SK-N-SH (cell line): ENCODE results near the gene ATG16L2. TPM values are rescaled to one million over a fixed set of nuclear protein-coding genes. Genes with fewer than 3 reads are reported as not detected.

Experiments used
- CTCF ChIA-PET: fragments of 300-600, 350-600 bp; formaldehyde crosslinking; extraction: SDS; loops from one replicate; lab custom pipeline; 2021; lab: Yijun Ruan, JAX
- POLR2A ChIA-PET: fragments of 350-600 bp; sonication (Branson Sonifier 250); formaldehyde crosslinking; extraction: SDS; loops from one replicate; lab custom pipeline; 2020; ENCODE audit warnings: antibody characterized with exemption, inconsistent platforms; lab: Yijun Ruan, JAX
- DNase-seq: peaks from one replicate; pipeline ENCODE4 v3.0.0; 2012
- H2AFZ ChIP-seq: fragments of 200-600 bp; sonication (generic); 2 replicates; pipeline ENCODE4 v1.8.1; 2016; ENCODE audit warnings: antibody characterized with exemption, mild to moderate bottlenecking, low read depth
- H3F3A ChIP-seq: fragments of 200-600 bp; sonication (generic); replicated peaks from 2 replicates; pipeline ENCODE3; 2016; ENCODE audit warnings: antibody characterized with exemption, mild to moderate bottlenecking; ENCODE audit not compliant: insufficient read depth
- H3K27ac ChIP-seq, 2 experiments: fragments of 200-500 bp in 1 of 2; fragments of 200-600 bp in 1 of 2; sonication (Bioruptor generic) in 1 of 2; sonication (generic), shearing (Covaris generic) in 1 of 2; 2 replicates each; pipeline versions ENCODE4 v1.5.1 to v1.6.1; 2014 to 2016; ENCODE audit warnings: low read depth in 2 of 2, inconsistent platforms in 1 of 2, low read length in 1 of 2, mild to moderate bottlenecking in 1 of 2, mixed read lengths in 1 of 2
- H3K27me3 ChIP-seq: fragments of 200-600 bp; sonication (generic), shearing (Covaris generic); 2 replicates; pipeline ENCODE4 v1.6.1; 2016; ENCODE audit warnings: mixed run types; ENCODE audit not compliant: insufficient read depth
- H3K36me3 ChIP-seq, 2 experiments: fragments of 200-500 bp in 1 of 2; fragments of 200-600 bp in 1 of 2; sonication (Bioruptor generic) in 1 of 2; sonication (generic) in 1 of 2; replicated peaks in 1 of 2; 2 replicates each; pipeline versions ENCODE3 to v1.5.1; 2014 to 2016; ENCODE audit warnings: low read length in 1 of 2, mild to moderate bottlenecking in 1 of 2; ENCODE audit not compliant: insufficient read depth in 2 of 2, control insufficient read depth in 1 of 2
- H3K4me1 ChIP-seq, 2 experiments: fragments of 200-500 bp in 1 of 2; fragments of 200-600 bp in 1 of 2; sonication (Bioruptor generic) in 1 of 2; sonication (generic), shearing (Covaris generic) in 1 of 2; 2 replicates each; pipeline versions ENCODE4 v1.5.1 to v1.6.1; 2014 to 2016; ENCODE audit warnings: low read depth in 1 of 2, low read length in 1 of 2, mixed run types in 1 of 2; ENCODE audit not compliant: insufficient read depth in 2 of 2, control insufficient read depth in 1 of 2
- H3K4me2 ChIP-seq: fragments of 200-600 bp; sonication (generic), shearing (Covaris generic); 2 replicates; pipeline ENCODE4 v1.6.1; 2017; ENCODE audit warnings: mixed run types
- H3K4me3 ChIP-seq, 2 experiments: fragments of 200-500 bp in 1 of 2; fragments of 200-600 bp in 1 of 2; sonication (Bioruptor generic) in 1 of 2; sonication (generic), shearing (Covaris generic) in 1 of 2; 2 replicates each; pipeline versions ENCODE4 v1.5.1 to v1.8.1; 2014 to 2016; ENCODE audit warnings: low read depth in 2 of 2, inconsistent platforms in 1 of 2, low read length in 1 of 2, mild to moderate bottlenecking in 1 of 2, mixed read lengths in 1 of 2, moderate library complexity in 1 of 2
- H3K79me2 ChIP-seq: fragments of 200-600 bp; sonication (generic); 2 replicates; pipeline ENCODE4 v1.8.1; 2017; ENCODE audit warnings: mild to moderate bottlenecking; ENCODE audit not compliant: insufficient read depth
- H3K9ac ChIP-seq: fragments of 200-600 bp; sonication (generic); 2 replicates; pipeline ENCODE4 v1.6.1; 2017; ENCODE audit warnings: mixed run types
- H3K9me2 ChIP-seq: fragments of 200-600 bp; sonication (generic); 2 replicates; pipeline ENCODE4 v1.6.1; 2017; ENCODE audit warnings: mixed run types
- H3K9me3 ChIP-seq: fragments of 200-600 bp; sonication (generic); 2 replicates; pipeline ENCODE4 v1.6.1; 2017; ENCODE audit warnings: mixed run types, mild to moderate bottlenecking, moderate library complexity
- H4K20me1 ChIP-seq: fragments of 200-600 bp; sonication (generic); 2 replicates; pipeline ENCODE4 v1.6.1; 2017; ENCODE audit warnings: mild to moderate bottlenecking, mixed run types; ENCODE audit not compliant: insufficient read depth
- CHD2 ChIP-seq: fragments of 150-350 bp; IDR thresholded peaks from 2 replicates; pipeline ENCODE4 v1.6.1; 2018; ENCODE audit warnings: low read length; ENCODE audit not compliant: partially characterized antibody
- CTCF ChIP-seq: fragments of 200-600 bp; sonication (generic); IDR thresholded peaks from 2 replicates; pipeline ENCODE4 v1.6.1; 2017; ENCODE audit warnings: antibody characterized with exemption, mild to moderate bottlenecking, moderate library complexity
- EP300 ChIP-seq, 2 experiments: IDR thresholded peaks; 2 replicates each; pipeline versions ENCODE4 v1.4.0 to v1.6.1; 2012; ENCODE audit warnings: borderline replicate concordance in 1 of 2, low read depth in 1 of 2, low read length in 1 of 2
- FOSL2 ChIP-seq: IDR thresholded peaks from 2 replicates; pipeline ENCODE4 v1.4.0; 2012; ENCODE audit warnings: low read depth, mild to moderate bottlenecking, moderate library complexity, borderline replicate concordance
- FOXJ3 ChIP-seq: sonication (generic); formaldehyde crosslinking; IDR thresholded peaks from 2 replicates; pipeline ENCODE4 v1.5.1; 2020; ENCODE audit warnings: mild to moderate bottlenecking, missing genetic modification reagents
- GABPA ChIP-seq: IDR thresholded peaks from 2 replicates; pipeline ENCODE4 v1.4.0; 2012; ENCODE audit warnings: low read depth, mild to moderate bottlenecking
- GATA2 ChIP-seq: sonication (generic); formaldehyde crosslinking; IDR thresholded peaks from 2 replicates; pipeline ENCODE4 v1.5.0; 2020; ENCODE audit warnings: mild to moderate bottlenecking, missing genetic modification reagents
- JUND ChIP-seq: IDR thresholded peaks from 2 replicates; pipeline ENCODE4 v1.4.0; 2012
- MXI1 ChIP-seq: IDR thresholded peaks from 2 replicates; pipeline ENCODE4 v1.6.1; 2012; ENCODE audit warnings: mild to moderate bottlenecking, low read depth, low read length, improper control_type of control experiment
- NFIC ChIP-seq: IDR thresholded peaks from 2 replicates; pipeline ENCODE4 v1.4.0; 2012; ENCODE audit warnings: borderline replicate concordance
- PBX3 ChIP-seq: IDR thresholded peaks from 2 replicates; pipeline ENCODE4; 2012
- RCOR1 ChIP-seq: fragments of 150-350 bp; IDR thresholded peaks from 2 replicates; pipeline ENCODE4 v1.6.1; 2017; ENCODE audit warnings: antibody characterized with exemption, low read length
- REST ChIP-seq: IDR thresholded peaks from 2 replicates; pipeline ENCODE4 v1.6.1; 2012; ENCODE audit warnings: mild to moderate bottlenecking, low read depth, low read length, moderate library complexity
- RFX5 ChIP-seq: IDR thresholded peaks from 2 replicates; pipeline ENCODE4 v1.6.1; 2012; ENCODE audit warnings: mild to moderate bottlenecking, improper control_type of control experiment, low read length
- TAF1 ChIP-seq: IDR thresholded peaks from 2 replicates; pipeline ENCODE4 v1.6.1; 2012; ENCODE audit warnings: low read depth, mild to moderate bottlenecking, low read length, moderate library complexity, borderline replicate concordance
- YY1 ChIP-seq: IDR thresholded peaks from 2 replicates; pipeline ENCODE4 v1.4.0; 2012; ENCODE audit warnings: low read depth, mild to moderate bottlenecking
- ZBTB33 ChIP-seq: IDR thresholded peaks from 2 replicates; pipeline ENCODE4 v1.4.0; 2012; ENCODE audit warnings: low read depth, borderline replicate concordance
- WGBS: methylation state at CpG from one replicate; pipeline ENCODE4 v1.1.6; 2017; ENCODE audit warnings: low lambda C conversion rate; 5-methylcytosine and 5-hydroxymethylcytosine counted together
- polyA plus RNA-seq, 3 experiments: library from polyadenylated mRNA; depleted of rRNA; stranded (reverse); fragments of >200 nt; gene quantifications; 2 replicates each; pipeline ENCODE4 v1.2.3, GENCODE V29; 2012

ATG16L2 gene
- polyA plus RNA-seq, 1 of the 3 experiments (the other 2 are of a cell fraction), result 26.9 TPM

- no peaks in the 10 kb centered on the region for H3K36me3 ChIP-seq
- POLR2A ChIA-PET, result interaction anchor here (1.3 to 2.2 kb wide), 3 partner anchors 20 to 77 kb away, joined by 4 to 5 read pairs (median 5); no protein-coding TSS in a partner anchor
- WGBS, result 94% methylated on average over 2 of the region's 2 CpGs
- no peaks in the 10 kb centered on the region for H3K9me2 ChIP-seq
- no peaks in the 10 kb centered on the region for H3F3A ChIP-seq
- CTCF ChIA-PET, result interaction anchor here (0.6 to 4.7 kb wide), 22 partner anchors 10 to 496 kb away, joined by 3 to 198 read pairs (median 5); partner anchors contain the start of gene ARAP1
- H3K79me2 ChIP-seq, result no peaks in the 10 kb centered on the region
- H3K27ac ChIP-seq, result peak overlapping the region; percentile 66 to 75
- peak overlapping the region; percentile 75 to 89; a peak in 2 of 4 replicates for H3K4me3 ChIP-seq
- TF ChIP-seq JUND (no peak), MXI1 (no peak), RCOR1 (no peak), EP300 (IDR thresholded peaks at IDR 0.05; ENCODE audit: borderline replicate concordance in 1 of 2, low read depth in 1 of 2, low read length in 1 of 2) (no peak), GABPA (no peak), NFIC (no peak), TAF1 (no peak), YY1 (no peak), FOSL2 (no peak), FOXJ3 (no peak), RFX5 (no peak), CHD2 (no peak), GATA2 (CRISPR knock-in tag) (no peak), PBX3 (no peak)
- H3K4me2 ChIP-seq, result peak overlapping the region; percentile 80; the same call in 1 of the 2 replicates
- H3K4me1 ChIP-seq, result peaks cover 9 to 26% of the 10 kb centered on the region in 2 experiments; a peak in 2 of 4 replicates
- H4K20me1 ChIP-seq, result no peaks in the 10 kb centered on the region
- DNase-seq, result no peak
- H3K27me3 ChIP-seq, result no peaks in the 10 kb centered on the region
- no peaks in the 10 kb centered on the region for H3K9me3 ChIP-seq
- 0 out of 2 replicates have a peak overlapping the region, but pooled peaks have one; percentile 19 for H3K9ac ChIP-seq
- peak overlapping the region; percentile 69 for H2AFZ ChIP-seq
These were observed 21.2 kb upstream of the ATG16L2 start for GRCh38 chr11:72793076-72793424.

GRCh38 chr11:72793425-72794367, 20.5 kb upstream of the ATG16L2 start, which contains the start of gene STARD10:
Gene STARD10 (minus strand): TSS chr11:72794047. CDS start chr11:72781181, 12,866 bp downstream.
- POLR2A ChIA-PET, result interaction anchor here (0.5 to 2.2 kb wide), 7 partner anchors 18 to 349 kb away, joined by 3 to 5 read pairs (median 4); partner anchors contain the start of gene FCHSD2
- 5% methylated on average over 20 of the region's 55 CpGs for WGBS
- H3K27ac ChIP-seq, result peak within 1 kb of the TSS; percentile 66 to 91
- TF ChIP-seq ZBTB33 (peak; percentile 83), YY1 (peak; percentile 91), CTCF (peak; percentile 99), GATA2 (CRISPR knock-in tag) (peak; percentile 42; the same call in 1 of the 2 replicates), RCOR1 (no peak), REST (no peak)

More at GRCh38 chr11:72793425-72794367, 20.5 kb upstream of the ATG16L2 start, which contains the start of gene STARD10:
- peak; percentile 99 for DNase-seq
- no peaks in the 10 kb centered on the region for H3K9me3 ChIP-seq
- H3K79me2 ChIP-seq, result no peaks in the 10 kb centered on the region
- H3K9me2 ChIP-seq, result no peaks in the 10 kb centered on the region
- no peaks in the 10 kb centered on the region for H3K27me3 ChIP-seq
- H2AFZ ChIP-seq, result peak within 1 kb of the TSS; percentile 92
- peaks cover 9 to 26% of the 10 kb centered on the region in 2 experiments; a peak in 2 of 4 replicates for H3K4me1 ChIP-seq
- no peaks in the 10 kb centered on the region for H3K36me3 ChIP-seq
- H3F3A ChIP-seq, result no peaks in the 10 kb centered on the region
- H3K4me3 ChIP-seq, result peak within 1 kb of the TSS; percentile 75 to 89
- peak within 1 kb of the TSS; percentile 80 for H3K4me2 ChIP-seq
- CTCF ChIA-PET, result interaction anchor here (0.6 to 4.7 kb wide), 38 partner anchors 9 to 535 kb away, joined by 3 to 198 read pairs (median 4); partner anchors contain the start of genes ARAP1 and FCHSD2
- peak within 1 kb of the TSS; percentile 69; the same call in 1 of the 2 replicates for H3K9ac ChIP-seq
- no peaks in the 10 kb centered on the region for H4K20me1 ChIP-seq
